Prostate gland (tissue), 2 donors: ENCODE results near the gene ITPR1. TPM values are rescaled to one million over a fixed set of nuclear protein-coding genes. Genes with fewer than 3 reads are reported as not detected.

ENCODE experiments used
- DNase-seq: peaks from one replicate; pipeline ENCODE4 v3.0.0-alpha.2; 2019; ENCODE audit warnings: low spot score
- H3K27ac ChIP-seq, 2 donors: fragments of 200-600 bp; sonication (generic); 2 replicates each; pipeline ENCODE4 v1.5.1; 2017 to 2019
- H3K27me3 ChIP-seq: fragments of 200-600 bp; sonication (generic); replicated peaks from 2 replicates; pipeline ENCODE4 v1.5.1; 2019; ENCODE audit not compliant: insufficient read depth
- H3K36me3 ChIP-seq, 2 donors: fragments of 200-600 bp; sonication (generic); 1 replicate in 1 of 2; 2 replicates in 1 of 2; pipeline versions ENCODE4 v1.5.1 to v1.8.1; 2017 to 2019
- H3K4me1 ChIP-seq: fragments of 200-600 bp; sonication (generic); replicated peaks from 2 replicates; pipeline ENCODE4 v1.5.1; 2019
- H3K4me3 ChIP-seq, 2 donors: fragments of 200-600 bp; sonication (generic); 2 replicates each; pipeline ENCODE4 v1.5.1; 2017 to 2019
- H3K9me3 ChIP-seq: fragments of 200-600 bp; sonication (generic); 2 replicates; pipeline ENCODE4 v1.5.1; 2017
- POLR2A ChIP-seq: fragments of 450-650 bp; IDR thresholded peaks from one replicate; pipeline ENCODE4 v1.6.1; 2016; ENCODE audit warnings: antibody characterized with exemption, mild to moderate bottlenecking
- POLR2AphosphoS5 ChIP-seq: sonication (generic); formaldehyde crosslinking; IDR thresholded peaks from one replicate; pipeline ENCODE4 v1.6.1; 2017; ENCODE audit warnings: antibody characterized with exemption
- WGBS: methylation state at CpG from one replicate; pipeline ENCODE4 v1.1.5; 2018; 5-methylcytosine and 5-hydroxymethylcytosine counted together
- intact Hi-C: fragments of 100-400 bp; cut with DNase I; formaldehyde crosslinking; loops from one replicate; pipeline ENCODE4 v1.14.2; 2022
- total RNA-seq, 2 donors: library from RNA; depleted of rRNA; stranded (reverse); fragments of >200 nt; gene quantifications; one replicate each; pipeline ENCODE4 v1.1.0, GENCODE V29; 2016
- TF ChIP-seq, protein P1 (sequence below), 4 experiments: fragments of 200-600 bp in 2 of 4; fragments of 450-650 bp in 2 of 4; sonication (generic) in 2 of 4; IDR thresholded peaks; 1 replicate in 3 of 4; 2 replicates in 1 of 4; pipeline ENCODE4 v1.5.1; 2016 to 2019; ENCODE audit warnings: antibody characterized with exemption in 4 of 4, mild to moderate bottlenecking in 2 of 4, moderate library complexity in 2 of 4

The ITPR1 gene
- total RNA-seq, 2 donors from 2014 or later = 80.0 to 126 TPM

GRCh38 chr3:4823986-4824925, 331.1 kb downstream of the ITPR1 start:
- peaks cover 8% of the 10 kb centered on the region for H3K4me1 ChIP-seq
- no peaks in the 10 kb centered on the region for H3K36me3 ChIP-seq
- no peak for TF ChIP-seq POLR2A
- no peak for TF ChIP-seq POLR2AphosphoS5
- TF ChIP-seq, protein P1, sequence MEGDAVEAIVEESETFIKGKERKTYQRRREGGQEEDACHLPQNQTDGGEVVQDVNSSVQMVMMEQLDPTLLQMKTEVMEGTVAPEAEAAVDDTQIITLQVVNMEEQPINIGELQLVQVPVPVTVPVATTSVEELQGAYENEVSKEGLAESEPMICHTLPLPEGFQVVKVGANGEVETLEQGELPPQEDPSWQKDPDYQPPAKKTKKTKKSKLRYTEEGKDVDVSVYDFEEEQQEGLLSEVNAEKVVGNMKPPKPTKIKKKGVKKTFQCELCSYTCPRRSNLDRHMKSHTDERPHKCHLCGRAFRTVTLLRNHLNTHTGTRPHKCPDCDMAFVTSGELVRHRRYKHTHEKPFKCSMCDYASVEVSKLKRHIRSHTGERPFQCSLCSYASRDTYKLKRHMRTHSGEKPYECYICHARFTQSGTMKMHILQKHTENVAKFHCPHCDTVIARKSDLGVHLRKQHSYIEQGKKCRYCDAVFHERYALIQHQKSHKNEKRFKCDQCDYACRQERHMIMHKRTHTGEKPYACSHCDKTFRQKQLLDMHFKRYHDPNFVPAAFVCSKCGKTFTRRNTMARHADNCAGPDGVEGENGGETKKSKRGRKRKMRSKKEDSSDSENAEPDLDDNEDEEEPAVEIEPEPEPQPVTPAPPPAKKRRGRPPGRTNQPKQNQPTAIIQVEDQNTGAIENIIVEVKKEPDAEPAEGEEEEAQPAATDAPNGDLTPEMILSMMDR (IDR thresholded peaks at IDR 0.05) = no peak
- no peak overlapping the region for H3K27ac ChIP-seq
- no peak for DNase-seq
- H3K27me3 ChIP-seq = no peaks in the 10 kb centered on the region
- intact Hi-C loops = no loop called here
- WGBS = 90% methylated on average over 26 of the region's 26 CpGs
- no peak overlapping the region for H3K4me3 ChIP-seq
- no peaks in the 10 kb centered on the region for H3K9me3 ChIP-seq

DNA sequence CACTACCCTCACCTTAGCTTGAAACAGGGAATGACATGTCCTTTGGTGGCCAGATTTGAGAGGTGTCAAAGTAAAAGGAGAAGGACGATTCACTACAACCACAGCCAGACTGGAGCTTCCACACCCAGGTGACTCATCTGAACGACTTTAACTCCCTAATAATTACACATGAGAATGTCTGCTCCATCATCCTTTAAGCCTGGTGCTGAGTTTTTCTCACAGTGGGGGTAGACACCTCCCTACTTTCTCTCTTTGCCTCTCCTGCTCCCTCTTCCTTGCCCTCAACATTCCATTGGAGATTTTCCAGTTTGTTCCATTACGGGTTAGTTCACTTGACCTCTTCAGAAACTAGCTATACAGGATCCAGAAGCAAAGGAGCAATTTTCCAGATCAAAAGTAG, 331.8 kb downstream of the ITPR1 start:
- Histone ChIP-seq H3K27ac (peak overlapping the region in 1 of 2 donors; percentile 38), H3K4me1 (peaks cover 8% of the 10 kb centered on the region), H3K27me3 (no peaks in the 10 kb centered on the region), H3K36me3 (no peaks in the 10 kb centered on the region), H3K4me3 (no peak overlapping the region), H3K9me3 (no peaks in the 10 kb centered on the region)
- WGBS = 15% methylated on average over 3 of the region's 3 CpGs
- TF ChIP-seq POLR2AphosphoS5 (no peak), POLR2A (no peak)
- TF ChIP-seq, protein P1 (IDR thresholded peaks at IDR 0.05) = no peak
- no peak for DNase-seq
- intact Hi-C loops = loop anchor here (5.0 kb wide), 2 partner anchors 152 to 202 kb away; partner anchors contain the start of gene BHLHE40

GRCh38 chr3:4825436-4826236, 332.5 kb downstream of the ITPR1 start:
- no peaks in the 10 kb centered on the region for H3K9me3 ChIP-seq
- H3K4me1 ChIP-seq = peaks cover 8% of the 10 kb centered on the region
- TF ChIP-seq POLR2A (no peak), POLR2AphosphoS5 (no peak)
- TF ChIP-seq, protein P1 (IDR thresholded peaks at IDR 0.05) = no peak
- intact Hi-C loops = loop anchor here (2.0 to 5.0 kb wide), 3 partner anchors 107 to 202 kb away; partner anchors contain the start of gene BHLHE40
- DNase-seq = no peak
- peak overlapping the region; percentile 38 to 54 for H3K27ac ChIP-seq
- 40% methylated on average over 12 of the region's 12 CpGs for WGBS
- no peaks in the 10 kb centered on the region for H3K36me3 ChIP-seq
- H3K4me3 ChIP-seq = no peak overlapping the region
- H3K27me3 ChIP-seq = no peaks in the 10 kb centered on the region

GRCh38 chr3:4826237-4827100, 333.3 kb downstream of the ITPR1 start:
- 50% methylated on average over 20 of the region's 20 CpGs for WGBS
- peak overlapping the region; percentile 38 to 54 for H3K27ac ChIP-seq
- H3K27me3 ChIP-seq = no peaks in the 10 kb centered on the region
- H3K4me1 ChIP-seq = peaks cover 8% of the 10 kb centered on the region
- DNase-seq = peak; percentile 14
- no peaks in the 10 kb centered on the region for H3K36me3 ChIP-seq
- H3K9me3 ChIP-seq = no peaks in the 10 kb centered on the region
- intact Hi-C loops = loop anchor here (2.0 to 5.0 kb wide), 3 partner anchors 108 to 201 kb away; partner anchors contain the start of gene BHLHE40
- TF ChIP-seq POLR2AphosphoS5 = peak; percentile 12
- TF ChIP-seq, protein P1 (IDR thresholded peaks at IDR 0.05) = no peak
- TF ChIP-seq POLR2A = no peak
- no peak overlapping the region for H3K4me3 ChIP-seq
